ENCODE measurements around the gene TCF7. TPM values are rescaled to one million over a fixed set of nuclear protein-coding genes. Genes with fewer than 3 reads are reported as not detected.

Gene TCF7
- total RNA-seq, 1 experiment from 2014 or later, result 18.2 TPM

DNA sequence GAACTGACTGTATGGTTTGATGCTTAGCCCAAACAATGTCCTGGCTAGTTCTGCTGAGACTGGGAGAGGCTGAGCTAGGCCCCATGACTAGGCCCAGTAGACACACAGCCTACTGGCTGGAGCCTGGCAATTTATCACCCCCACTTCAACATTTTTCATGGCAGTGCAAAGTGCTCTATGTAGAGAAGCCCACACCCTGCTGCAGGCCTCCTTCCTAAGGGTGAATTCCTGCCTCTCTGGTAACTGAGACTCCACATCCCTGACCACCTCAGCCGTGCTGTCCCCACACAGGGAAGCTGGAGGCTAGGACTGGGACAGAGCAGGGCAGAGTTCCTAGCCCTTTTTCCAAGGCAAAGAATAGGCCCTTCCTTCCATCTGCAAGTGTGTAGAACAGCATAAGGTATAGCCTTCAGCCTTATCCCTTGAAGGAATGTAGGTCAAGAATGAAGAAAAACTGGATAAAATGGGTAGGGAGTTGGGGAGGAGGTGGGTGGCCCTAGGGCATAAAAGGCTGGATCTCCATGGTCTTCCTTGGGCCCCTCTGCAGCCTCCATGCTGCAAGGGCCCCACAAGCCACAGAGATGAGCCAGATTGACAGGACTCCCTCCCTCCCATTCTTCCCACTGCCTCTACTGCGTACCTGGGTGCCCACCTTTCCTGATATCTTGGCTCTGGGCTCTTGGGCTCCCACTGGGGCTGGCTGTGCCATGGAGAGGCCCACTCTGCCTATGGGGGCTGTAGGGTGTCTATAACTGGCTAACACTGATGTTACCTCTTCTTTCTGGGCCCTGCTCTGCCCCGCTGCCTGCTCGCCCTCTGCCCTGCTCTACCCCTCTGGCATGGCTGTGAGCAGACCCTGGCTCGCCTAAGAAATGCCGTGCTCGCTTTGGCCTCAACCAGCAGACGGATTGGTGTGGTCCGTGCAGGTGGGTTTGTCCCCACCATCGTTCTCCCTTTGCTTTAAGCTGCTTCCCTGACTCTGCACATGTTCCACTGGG, 29.8 kb downstream of the TCF7 start:
- Mint-ChIP-seq H3K36me3 (ENCODE audit: insufficient read depth in 1 of 3, low read depth in 3 of 3) (peaks cover 11 to 59% (median 42%) of the 10 kb centered on the region in 3 experiments; a peak in 6 of 7 replicates), H3K4me3 (no peak overlapping the region), H3K4me1 (peaks cover 3 to 8% of the 10 kb centered on the region in 2 experiments; a peak in 3 of 4 replicates), H3K27me3 (ENCODE audit: low read depth) (no peaks in the 10 kb centered on the region), H3K27ac (peak overlapping the region in 1 of 3 experiments; percentile 44; a peak in 2 of 7 replicates), H3K9me3 (no peaks in the 10 kb centered on the region)
- no peak overlapping the region for H2BK20ac ChIP-seq (ENCODE audit: low read depth, low read length, poor library complexity, severe bottlenecking)
- H3K18ac ChIP-seq (ENCODE audit: insufficient read length, low read depth, low read length), result no peak overlapping the region
- no peak overlapping the region for H3K4me2 ChIP-seq (ENCODE audit: insufficient read depth, insufficient read length, low read length)
- no peaks in the 10 kb centered on the region for H3K9me3 ChIP-seq (ENCODE audit: control insufficient read depth, low read depth, low read length)
- H2BK15ac ChIP-seq (ENCODE audit: low read depth, low read length), result no peak overlapping the region
- TF ChIP-seq, protein P1, sequence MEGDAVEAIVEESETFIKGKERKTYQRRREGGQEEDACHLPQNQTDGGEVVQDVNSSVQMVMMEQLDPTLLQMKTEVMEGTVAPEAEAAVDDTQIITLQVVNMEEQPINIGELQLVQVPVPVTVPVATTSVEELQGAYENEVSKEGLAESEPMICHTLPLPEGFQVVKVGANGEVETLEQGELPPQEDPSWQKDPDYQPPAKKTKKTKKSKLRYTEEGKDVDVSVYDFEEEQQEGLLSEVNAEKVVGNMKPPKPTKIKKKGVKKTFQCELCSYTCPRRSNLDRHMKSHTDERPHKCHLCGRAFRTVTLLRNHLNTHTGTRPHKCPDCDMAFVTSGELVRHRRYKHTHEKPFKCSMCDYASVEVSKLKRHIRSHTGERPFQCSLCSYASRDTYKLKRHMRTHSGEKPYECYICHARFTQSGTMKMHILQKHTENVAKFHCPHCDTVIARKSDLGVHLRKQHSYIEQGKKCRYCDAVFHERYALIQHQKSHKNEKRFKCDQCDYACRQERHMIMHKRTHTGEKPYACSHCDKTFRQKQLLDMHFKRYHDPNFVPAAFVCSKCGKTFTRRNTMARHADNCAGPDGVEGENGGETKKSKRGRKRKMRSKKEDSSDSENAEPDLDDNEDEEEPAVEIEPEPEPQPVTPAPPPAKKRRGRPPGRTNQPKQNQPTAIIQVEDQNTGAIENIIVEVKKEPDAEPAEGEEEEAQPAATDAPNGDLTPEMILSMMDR (conservative IDR thresholded peaks at IDR 0.05), result no peak
- no peaks in the 10 kb centered on the region for H3K4me1 ChIP-seq (ENCODE audit: insufficient read depth, low read length)
- H2BK12ac ChIP-seq (ENCODE audit: insufficient read length, low read depth, low read length), result no peak overlapping the region
- no peak overlapping the region for H3K56ac ChIP-seq (ENCODE audit: insufficient read length, low read depth, low read length)
- no peak overlapping the region for H3K4ac ChIP-seq (ENCODE audit: low read depth, low read length)
- no peaks in the 10 kb centered on the region for H3K79me2 ChIP-seq (ENCODE audit: insufficient read depth, low read length)
- DNase-seq, result no peak
- H2BK5ac ChIP-seq (ENCODE audit: insufficient read length, low read length), result no peak overlapping the region
- H4K5ac ChIP-seq (ENCODE audit: insufficient read length, low read depth, low read length), result no peak overlapping the region
- H3K27me3 ChIP-seq (ENCODE audit: insufficient read depth, low read length), result no peaks in the 10 kb centered on the region
- H3T11ph ChIP-seq (ENCODE audit: low read length), result no peak overlapping the region
- H3K9ac ChIP-seq (ENCODE audit: extremely low read depth, insufficient read length, low read length), result no peak overlapping the region
- H2BK120ac ChIP-seq (ENCODE audit: low read depth, low read length, poor library complexity, severe bottlenecking), result no peak overlapping the region
- WGBS (ENCODE audit: extremely low coverage, insufficient read length, low lambda C conversion rate), result no CpG with 5 or more reads among the region's 10 CpGs
- peaks cover 6% of the 10 kb centered on the region for H3K79me1 ChIP-seq (ENCODE audit: insufficient read depth, low read depth, low read length, poor library complexity, severe bottlenecking)
- no peak overlapping the region for H3K23ac ChIP-seq (ENCODE audit: insufficient read length, low read depth, low read length)
- no peak overlapping the region for H3K27ac ChIP-seq (ENCODE audit: insufficient read length, low read depth, low read length)
- H4K20me1 ChIP-seq (ENCODE audit: control insufficient read depth, insufficient read depth, insufficient read length), result peaks cover 4% of the 10 kb centered on the region
- no peak overlapping the region for H2AK5ac ChIP-seq (ENCODE audit: insufficient read length, low read length)
- H3K14ac ChIP-seq (ENCODE audit: insufficient read depth, low read length), result no peak overlapping the region
- no peak overlapping the region for H2AFZ ChIP-seq (ENCODE audit: low read length)
- no peak overlapping the region for H4K91ac ChIP-seq (ENCODE audit: insufficient read length, low read depth, low read length)
- no peak overlapping the region for H4K8ac ChIP-seq (replicated peaks; ENCODE audit: insufficient read length, low read depth, low read length)
- no peaks in the 10 kb centered on the region for H3K23me2 ChIP-seq (ENCODE audit: insufficient read length, low read depth, low read length, poor library complexity, severe bottlenecking)

Measured in H9 (cell line).